GM23338 (cell line): ENCODE data around the gene TRPM1. TPM values are rescaled to one million over a fixed set of nuclear protein-coding genes. Genes with fewer than 3 reads are reported as not detected.

Experiments
- ATAC-seq: fragments of 200-7000 bp; cut with Tn5 transposase; 3 replicates; pipeline ENCODE4 v1.9.1; 2020
- DNase-seq: peaks from one replicate; pipeline ENCODE4 v3.0.0-alpha.2; 2015; ENCODE audit warnings: low spot score
- H2AFZ ChIP-seq: fragments of 200-600 bp; sonication (generic); 2 replicates; pipeline ENCODE4 v1.8.0; 2016; ENCODE audit warnings: antibody characterized with exemption, mild to moderate bottlenecking, moderate library complexity
- H3F3A ChIP-seq: fragments of 200-600 bp; sonication (generic); replicated peaks from 2 replicates; pipeline ENCODE4 v1.8.0; 2017; ENCODE audit warnings: antibody characterized with exemption, mixed run types, low read depth
- H3K27ac ChIP-seq: fragments of 200-600 bp; sonication (generic); 2 replicates; pipeline ENCODE4 v1.6.1; 2016; ENCODE audit warnings: low read depth
- H3K27me3 ChIP-seq: fragments of 200-600 bp; sonication (generic); 2 replicates; pipeline ENCODE4 v1.8.0; 2016; ENCODE audit warnings: mild to moderate bottlenecking, mixed run types, moderate library complexity; ENCODE audit not compliant: insufficient read depth
- H3K36me3 ChIP-seq: fragments of 200-600 bp; sonication (generic); 2 replicates; pipeline ENCODE4 v1.8.0; 2016; ENCODE audit warnings: mild to moderate bottlenecking; ENCODE audit not compliant: insufficient read depth
- H3K4me1 ChIP-seq: fragments of 200-600 bp; sonication (generic); 2 replicates; pipeline ENCODE4 v1.8.0; 2016; ENCODE audit warnings: mild to moderate bottlenecking, moderate library complexity; ENCODE audit not compliant: insufficient read depth
- H3K4me2 ChIP-seq: fragments of 200-600 bp; sonication (generic); 2 replicates; pipeline ENCODE4 v1.7.1; 2017; ENCODE audit warnings: mixed run types
- H3K4me3 ChIP-seq: fragments of 200-600 bp; sonication (generic); 2 replicates; pipeline ENCODE4 v1.6.1; 2016; ENCODE audit warnings: mixed run types
- H3K79me2 ChIP-seq: fragments of 200-600 bp; sonication (generic); replicated peaks from 2 replicates; pipeline ENCODE4 v1.8.0; 2017; ENCODE audit warnings: mild to moderate bottlenecking; ENCODE audit not compliant: insufficient read depth
- H3K9me2 ChIP-seq: fragments of 200-600 bp; sonication (generic); 2 replicates; pipeline ENCODE4 v1.8.0; 2017; ENCODE audit not compliant: insufficient read depth
- H4K20me1 ChIP-seq: fragments of 200-600 bp; sonication (generic); replicated peaks from 2 replicates; pipeline ENCODE4 v1.8.0; 2017; ENCODE audit warnings: mild to moderate bottlenecking; ENCODE audit not compliant: insufficient read depth
- H3K27ac Mint-ChIP-seq: 2 replicates; pipeline ENCODE4 v1.8.0; 2020; ENCODE audit warnings: inconsistent platforms, mild to moderate bottlenecking, moderate library complexity, mixed read lengths
- H3K27me3 Mint-ChIP-seq: 3 replicates; pipeline ENCODE4 v1.8.0; 2022; ENCODE audit warnings: low read depth, mild to moderate bottlenecking, moderate library complexity, mixed read lengths, inconsistent platforms; ENCODE audit not compliant: insufficient read depth, poor library complexity
- H3K36me3 Mint-ChIP-seq: 3 replicates; pipeline ENCODE4 v1.8.0; 2021; ENCODE audit warnings: low read depth, mild to moderate bottlenecking, inconsistent platforms, moderate library complexity, mixed read lengths
- H3K4me1 Mint-ChIP-seq: 3 replicates; pipeline ENCODE4 v1.8.0; 2020; ENCODE audit warnings: mild to moderate bottlenecking, inconsistent platforms, mixed read lengths
- H3K4me3 Mint-ChIP-seq: 3 replicates; pipeline ENCODE4 v1.8.0; 2021; ENCODE audit warnings: moderate library complexity, mild to moderate bottlenecking, inconsistent platforms, mixed read lengths
- H3K9me3 Mint-ChIP-seq: 3 replicates; pipeline ENCODE4 v1.8.0; 2020; ENCODE audit warnings: moderate library complexity, mild to moderate bottlenecking, inconsistent platforms, mixed read lengths
- CREB1 ChIP-seq: fragments of 250-450 bp; sonication (Bioruptor Pico); IDR thresholded peaks from 2 replicates; pipeline ENCODE4 v1.5.0; 2020; ENCODE audit warnings: low read depth, mild to moderate bottlenecking, moderate library complexity
- EZH2 ChIP-seq: fragments of 200-600 bp; sonication (generic); IDR thresholded peaks from one replicate; pipeline ENCODE4 v1.8.0; 2017; ENCODE audit warnings: antibody characterized with exemption, mild to moderate bottlenecking, low read depth; ENCODE audit not compliant: unreplicated experiment
- JUNB ChIP-seq: IDR thresholded peaks from one replicate; pipeline ENCODE4 v1.6.1; 2016; ENCODE audit warnings: antibody characterized with exemption; ENCODE audit not compliant: unreplicated experiment
- NANOG ChIP-seq: IDR thresholded peaks from 2 replicates; pipeline ENCODE4 v1.6.1; 2016; ENCODE audit warnings: antibody characterized with exemption, borderline replicate concordance
- POLR2AphosphoS5 ChIP-seq: IDR thresholded peaks from 2 replicates; pipeline ENCODE4 v1.6.1; 2016; ENCODE audit warnings: antibody characterized with exemption, low read depth
- STAT1 ChIP-seq: IDR thresholded peaks from one replicate; pipeline ENCODE4 v1.6.1; 2016; ENCODE audit warnings: antibody characterized with exemption; ENCODE audit not compliant: unreplicated experiment
- ZNF114 ChIP-seq: fragments of 250-450 bp; sonication (Bioruptor Pico); IDR thresholded peaks from 2 replicates; pipeline ENCODE4 v1.5.0; 2020; ENCODE audit warnings: mild to moderate bottlenecking, moderate library complexity
- ZNF331 ChIP-seq: fragments of 250-450 bp; sonication (Bioruptor Pico); IDR thresholded peaks from 2 replicates; pipeline ENCODE4 v1.5.0; 2020; ENCODE audit warnings: low read depth, mild to moderate bottlenecking, moderate library complexity
- polyA plus RNA-seq: library from polyadenylated mRNA; unstranded; fragments of >200 nt; fragmentation: Nextera tagmentation; extraction: Ambion mirVana; gene quantifications from 2 replicates; pipeline ENCODE4 v1.2.1, GENCODE V29; 2016
- total RNA-seq: library from RNA; depleted of rRNA; stranded (reverse); fragments of >200 nt; shearing (Covaris generic); gene quantifications from 2 replicates; pipeline ENCODE4 v1.2.3, GENCODE V29; 2014
- TF ChIP-seq, protein P1 (sequence below): IDR thresholded peaks from 2 replicates; pipeline ENCODE4 v1.6.1; 2016; ENCODE audit warnings: antibody characterized with exemption
- TF ChIP-seq, protein P2 (sequence below): fragments of 250-450 bp; sonication (Bioruptor Pico); IDR thresholded peaks from 2 replicates; pipeline ENCODE4 v1.5.0; 2020; ENCODE audit warnings: mild to moderate bottlenecking, moderate library complexity

TRPM1 gene
- total and polyA plus RNA-seq, 2 experiments from 2014 or later: 0.19 TPM; not detected in 1

DNA sequence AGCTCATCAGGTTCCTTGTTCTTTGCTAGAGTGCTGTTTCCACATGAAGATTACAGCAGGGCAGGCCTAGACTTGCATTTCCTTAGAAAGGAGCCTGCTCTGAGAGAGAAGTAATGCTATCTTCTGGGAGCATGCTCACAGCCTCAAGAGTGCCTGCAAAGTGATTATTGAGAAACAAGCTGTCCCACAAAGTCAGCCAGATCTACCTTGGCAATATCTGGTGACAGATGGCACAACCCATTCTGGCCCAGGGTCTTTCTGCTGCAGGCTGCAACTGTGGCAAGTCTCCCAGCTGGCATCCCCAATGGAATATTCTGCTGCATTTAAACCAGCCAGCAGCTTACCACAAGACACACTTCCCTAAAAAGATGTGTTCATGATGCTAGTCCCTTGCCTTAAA, 139.4 kb downstream of the TRPM1 start:
- no peaks in the 10 kb centered on the region for H3K9me2 ChIP-seq
- H3K4me3 Mint-ChIP-seq: no peak overlapping the region
- H3K79me2 ChIP-seq: no peaks in the 10 kb centered on the region
- no peak overlapping the region for H2AFZ ChIP-seq
- peaks cover 9% of the 10 kb centered on the region; the same call in 2 of the 3 replicates for H3K4me1 Mint-ChIP-seq
- H3K27ac ChIP-seq: no peak overlapping the region
- DNase-seq: no peak
- H3K9me3 Mint-ChIP-seq: no peaks in the 10 kb centered on the region
- no peaks in the 10 kb centered on the region for H3F3A ChIP-seq
- H3K36me3 Mint-ChIP-seq: peaks cover 11% of the 10 kb centered on the region
- H3K27me3 ChIP-seq: no peaks in the 10 kb centered on the region
- no peaks in the 10 kb centered on the region for H3K27me3 Mint-ChIP-seq
- no peaks in the 10 kb centered on the region; the same call in 1 of the 2 replicates for H3K36me3 ChIP-seq
- H3K4me1 ChIP-seq: no peaks in the 10 kb centered on the region
- ATAC-seq: no peak
- H3K27ac Mint-ChIP-seq: no peak overlapping the region
- no peaks in the 10 kb centered on the region for H4K20me1 ChIP-seq
- H3K4me2 ChIP-seq: no peak overlapping the region
- TF ChIP-seq EZH2: no peak
- TF ChIP-seq ZNF331 (CRISPR knock-in tag): no peak
- TF ChIP-seq CREB1 (CRISPR knock-in tag): no peak
- TF ChIP-seq, protein P1, sequence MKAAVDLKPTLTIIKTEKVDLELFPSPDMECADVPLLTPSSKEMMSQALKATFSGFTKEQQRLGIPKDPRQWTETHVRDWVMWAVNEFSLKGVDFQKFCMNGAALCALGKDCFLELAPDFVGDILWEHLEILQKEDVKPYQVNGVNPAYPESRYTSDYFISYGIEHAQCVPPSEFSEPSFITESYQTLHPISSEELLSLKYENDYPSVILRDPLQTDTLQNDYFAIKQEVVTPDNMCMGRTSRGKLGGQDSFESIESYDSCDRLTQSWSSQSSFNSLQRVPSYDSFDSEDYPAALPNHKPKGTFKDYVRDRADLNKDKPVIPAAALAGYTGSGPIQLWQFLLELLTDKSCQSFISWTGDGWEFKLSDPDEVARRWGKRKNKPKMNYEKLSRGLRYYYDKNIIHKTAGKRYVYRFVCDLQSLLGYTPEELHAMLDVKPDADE: no peak
- TF ChIP-seq JUNB: no peak
- TF ChIP-seq POLR2AphosphoS5: no peak
- no peak for TF ChIP-seq STAT1
- TF ChIP-seq, protein P2, sequence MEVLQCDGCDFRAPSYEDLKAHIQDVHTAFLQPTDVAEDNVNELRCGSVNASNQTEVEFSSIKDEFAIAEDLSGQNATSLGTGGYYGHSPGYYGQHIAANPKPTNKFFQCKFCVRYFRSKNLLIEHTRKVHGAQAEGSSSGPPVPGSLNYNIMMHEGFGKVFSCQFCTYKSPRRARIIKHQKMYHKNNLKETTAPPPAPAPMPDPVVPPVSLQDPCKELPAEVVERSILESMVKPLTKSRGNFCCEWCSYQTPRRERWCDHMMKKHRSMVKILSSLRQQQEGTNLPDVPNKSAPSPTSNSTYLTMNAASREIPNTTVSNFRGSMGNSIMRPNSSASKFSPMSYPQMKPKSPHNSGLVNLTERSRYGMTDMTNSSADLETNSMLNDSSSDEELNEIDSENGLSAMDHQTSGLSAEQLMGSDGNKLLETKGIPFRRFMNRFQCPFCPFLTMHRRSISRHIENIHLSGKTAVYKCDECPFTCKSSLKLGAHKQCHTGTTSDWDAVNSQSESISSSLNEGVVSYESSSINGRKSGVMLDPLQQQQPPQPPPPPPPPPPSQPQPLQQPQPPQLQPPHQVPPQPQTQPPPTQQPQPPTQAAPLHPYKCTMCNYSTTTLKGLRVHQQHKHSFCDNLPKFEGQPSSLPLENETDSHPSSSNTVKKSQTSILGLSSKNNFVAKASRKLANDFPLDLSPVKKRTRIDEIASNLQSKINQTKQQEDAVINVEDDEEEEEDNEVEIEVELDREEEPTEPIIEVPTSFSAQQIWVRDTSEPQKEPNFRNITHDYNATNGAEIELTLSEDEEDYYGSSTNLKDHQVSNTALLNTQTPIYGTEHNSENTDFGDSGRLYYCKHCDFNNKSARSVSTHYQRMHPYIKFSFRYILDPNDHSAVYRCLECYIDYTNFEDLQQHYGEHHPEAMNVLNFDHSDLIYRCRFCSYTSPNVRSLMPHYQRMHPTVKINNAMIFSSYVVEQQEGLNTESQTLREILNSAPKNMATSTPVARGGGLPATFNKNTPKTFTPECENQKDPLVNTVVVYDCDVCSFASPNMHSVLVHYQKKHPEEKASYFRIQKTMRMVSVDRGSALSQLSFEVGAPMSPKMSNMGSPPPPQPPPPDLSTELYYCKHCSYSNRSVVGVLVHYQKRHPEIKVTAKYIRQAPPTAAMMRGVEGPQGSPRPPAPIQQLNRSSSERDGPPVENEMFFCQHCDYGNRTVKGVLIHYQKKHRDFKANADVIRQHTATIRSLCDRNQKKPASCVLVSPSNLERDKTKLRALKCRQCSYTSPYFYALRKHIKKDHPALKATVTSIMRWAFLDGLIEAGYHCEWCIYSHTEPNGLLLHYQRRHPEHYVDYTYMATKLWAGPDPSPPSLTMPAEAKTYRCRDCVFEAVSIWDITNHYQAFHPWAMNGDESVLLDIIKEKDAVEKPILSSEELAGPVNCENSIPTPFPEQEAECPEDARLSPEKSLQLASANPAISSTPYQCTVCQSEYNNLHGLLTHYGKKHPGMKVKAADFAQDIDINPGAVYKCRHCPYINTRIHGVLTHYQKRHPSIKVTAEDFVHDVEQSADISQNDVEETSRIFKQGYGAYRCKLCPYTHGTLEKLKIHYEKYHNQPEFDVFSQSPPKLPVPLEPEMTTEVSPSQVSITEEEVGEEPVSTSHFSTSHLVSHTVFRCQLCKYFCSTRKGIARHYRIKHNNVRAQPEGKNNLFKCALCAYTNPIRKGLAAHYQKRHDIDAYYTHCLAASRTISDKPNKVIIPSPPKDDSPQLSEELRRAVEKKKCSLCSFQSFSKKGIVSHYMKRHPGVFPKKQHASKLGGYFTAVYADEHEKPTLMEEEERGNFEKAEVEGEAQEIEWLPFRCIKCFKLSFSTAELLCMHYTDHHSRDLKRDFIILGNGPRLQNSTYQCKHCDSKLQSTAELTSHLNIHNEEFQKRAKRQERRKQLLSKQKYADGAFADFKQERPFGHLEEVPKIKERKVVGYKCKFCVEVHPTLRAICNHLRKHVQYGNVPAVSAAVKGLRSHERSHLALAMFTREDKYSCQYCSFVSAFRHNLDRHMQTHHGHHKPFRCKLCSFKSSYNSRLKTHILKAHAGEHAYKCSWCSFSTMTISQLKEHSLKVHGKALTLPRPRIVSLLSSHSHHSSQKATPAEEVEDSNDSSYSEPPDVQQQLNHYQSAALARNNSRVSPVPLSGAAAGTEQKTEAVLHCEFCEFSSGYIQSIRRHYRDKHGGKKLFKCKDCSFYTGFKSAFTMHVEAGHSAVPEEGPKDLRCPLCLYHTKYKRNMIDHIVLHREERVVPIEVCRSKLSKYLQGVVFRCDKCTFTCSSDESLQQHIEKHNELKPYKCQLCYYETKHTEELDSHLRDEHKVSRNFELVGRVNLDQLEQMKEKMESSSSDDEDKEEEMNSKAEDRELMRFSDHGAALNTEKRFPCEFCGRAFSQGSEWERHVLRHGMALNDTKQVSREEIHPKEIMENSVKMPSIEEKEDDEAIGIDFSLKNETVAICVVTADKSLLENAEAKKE (CRISPR knock-in tag): no peak
- no peak for TF ChIP-seq ZNF114
- no peak for TF ChIP-seq NANOG
- H3K4me3 ChIP-seq: no peak overlapping the region
